ENCODE results near the gene SCN3A.

DNA sequence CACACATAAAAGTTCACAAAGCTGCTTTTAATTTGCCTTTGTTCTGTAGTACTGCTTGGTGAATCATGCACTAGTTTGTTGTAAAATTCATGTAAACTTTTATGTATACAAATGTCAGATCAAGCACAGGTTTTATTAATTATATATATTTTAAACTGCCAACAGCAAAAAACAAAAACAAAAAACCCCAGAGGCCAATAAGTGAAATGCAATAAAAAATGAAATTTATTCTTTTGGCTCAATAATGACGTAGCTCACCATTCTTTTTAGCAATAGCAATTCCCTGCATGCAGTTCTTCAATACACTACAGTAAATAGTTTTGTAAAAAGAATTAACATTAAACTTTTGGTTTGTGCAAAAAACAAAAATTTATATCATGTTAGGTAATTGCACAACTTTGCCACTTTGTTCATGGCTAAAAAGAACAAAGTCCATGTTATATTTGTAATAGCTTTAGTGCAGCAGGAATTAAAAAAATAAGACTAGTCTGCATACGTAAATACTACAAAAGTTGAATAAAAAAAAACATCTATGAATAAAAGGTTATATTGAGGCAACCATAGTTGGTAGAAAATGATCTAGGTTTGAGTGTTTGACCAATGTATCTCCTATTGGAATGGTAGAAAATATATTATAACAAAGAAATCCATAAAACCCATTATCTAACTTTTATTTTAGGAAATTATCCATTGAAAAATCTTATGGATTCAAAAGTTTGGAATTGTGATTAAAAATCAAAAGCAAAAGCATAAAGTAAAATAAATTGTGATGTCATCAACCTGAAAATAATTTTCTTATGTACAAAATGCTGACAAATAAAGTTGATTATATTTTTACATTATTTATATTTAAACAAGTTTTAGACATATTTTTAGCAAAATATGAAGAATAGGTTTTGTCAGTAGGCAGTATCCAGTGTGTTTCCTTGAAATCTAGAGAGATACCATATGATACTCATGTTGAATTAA lies 115.6 kb downstream of the SCN3A start:
- no peak for TF ChIP-seq GATA2 (IDR thresholded peaks at IDR 0.05; ENCODE audit: low read depth, low read length)
- TF ChIP-seq GATA3 (IDR thresholded peaks at IDR 0.05; ENCODE audit: low read depth, low read length): no peak
